RWPE1 (cell line): ENCODE measurements around the gene CLEC11A.
"Not testable (repeated sequence)": the region's sequence is repeated elsewhere in the genome, so short reads cannot be mapped to it uniquely, and the experiment has no call there.

ENCODE experiments used
- CTCF ChIA-PET: fragments of 350-600 bp; sonication (Branson Sonifier 250); formaldehyde crosslinking; extraction: SDS; loops from one replicate; lab custom pipeline; 2021; lab: Yijun Ruan, JAX
- POLR2A ChIA-PET: fragments of 400-600 bp; formaldehyde crosslinking; extraction: SDS; loops from one replicate; lab custom pipeline; 2020; ENCODE audit warnings: antibody characterized with exemption; ENCODE audit not compliant: low non-redundant PET; lab: Yijun Ruan, JAX
- DNase-seq: peaks from one replicate; pipeline ENCODE4 v3.0.0; 2012; ENCODE audit warnings: low spot score
- H3K27ac ChIP-seq: fragments of 450-650 bp; 2 replicates; pipeline ENCODE4 v1.5.1; 2017
- CTCF ChIP-seq: fragments of 450-650 bp; conservative IDR thresholded peaks from 2 replicates; pipeline ENCODE4 v1.5.1; 2017; ENCODE audit warnings: low read depth, mild to moderate bottlenecking

Gene CLEC11A

GRCh38 chr19:50739914-50740426, 16.8 kb downstream of the CLEC11A start:
- no peak for TF ChIP-seq CTCF
- no peak overlapping the region for H3K27ac ChIP-seq
- DNase-seq = no peak
- CTCF ChIA-PET = interaction anchor here (0.5 to 1.8 kb wide), 2 partner anchors 21 to 164 kb away, joined by 4 to 6 read pairs; no protein-coding TSS in a partner anchor
- POLR2A ChIA-PET = no interaction called here

GRCh38 chr19:50741179-50741933, 18.2 kb downstream of the CLEC11A start:
- CTCF ChIA-PET = interaction anchor here (1.8 kb wide), 1 partner anchor 19 kb away, joined by 4 read pairs; no protein-coding TSS in a partner anchor
- H3K27ac ChIP-seq = no peak overlapping the region
- POLR2A ChIA-PET = no interaction called here
- no peak for DNase-seq
- no peak for TF ChIP-seq CTCF

GRCh38 chr19:50743537-50743936, 20.4 kb downstream of the CLEC11A start:
- DNase-seq = no peak
- ChIA-PET CTCF (no interaction called here), POLR2A (no interaction called here)
- no peak overlapping the region for H3K27ac ChIP-seq
- TF ChIP-seq CTCF = no peak

GRCh38 chr19:50745221-50745620, 22.1 kb downstream of the CLEC11A start:
- ChIA-PET POLR2A (no interaction called here), CTCF (interaction anchor here (0.6 kb wide), 1 partner anchor 26 kb away, joined by 4 read pairs; no protein-coding TSS in a partner anchor)
- DNase-seq = no peak
- no peak overlapping the region for H3K27ac ChIP-seq
- TF ChIP-seq CTCF = no peak

GRCh38 chr19:50747141-50747540, 24.0 kb downstream of the CLEC11A start:
- POLR2A ChIA-PET = not testable (repeated sequence)
- CTCF ChIA-PET = interaction anchor here (0.6 kb wide), 1 partner anchor 600 kb away, joined by 4 read pairs; no protein-coding TSS in a partner anchor

GRCh38 chr19:50749490-50749889, 26.3 kb downstream of the CLEC11A start:
- H3K27ac ChIP-seq = no peak overlapping the region
- CTCF ChIA-PET = interaction anchor here (0.6 kb wide), 1 partner anchor 30 kb away, joined by 4 read pairs; no protein-coding TSS in a partner anchor
- DNase-seq = no peak
- POLR2A ChIA-PET = no interaction called here
- no peak for TF ChIP-seq CTCF

More at GRCh38 chr19:50747141-50747540, 24.0 kb downstream of the CLEC11A start:
- DNase-seq, H3K27ac ChIP-seq: not testable (repeated sequence)

GRCh38 chr19:50750010-50750409, 26.8 kb downstream of the CLEC11A start:
- DNase-seq = no peak
- POLR2A ChIA-PET = no interaction called here
- H3K27ac ChIP-seq = no peak overlapping the region
- TF ChIP-seq CTCF = no peak
- CTCF ChIA-PET = interaction anchor here (0.6 kb wide), 1 partner anchor 14 kb away, joined by 3 read pairs; no protein-coding TSS in a partner anchor
